ENCODE measurements around the gene MPRIP.
"Not testable (repeated sequence)": the region's sequence is repeated elsewhere in the genome, so short reads cannot be mapped to it uniquely, and the experiment has no call there.

The MPRIP gene

GRCh38 chr17:17004251-17004996 is 37.8 kb upstream of the MPRIP start:
- no peak overlapping the region for H3K27ac ChIP-seq (ENCODE audit: low read depth, low read length)
- H3K9ac ChIP-seq (ENCODE audit: low read length), result no peak overlapping the region
- no peak overlapping the region for H3K4me3 ChIP-seq (ENCODE audit: low read depth, low read length)
- no peaks in the 10 kb centered on the region for H3K36me3 ChIP-seq (ENCODE audit: control insufficient read depth, insufficient read depth, low read length)
- H3K4me1 ChIP-seq (ENCODE audit: control insufficient read depth, insufficient read depth, low read length), result 0 out of 2 replicates have a peak, but pooled peaks cover 3% of the 10 kb centered on the region
- H3K27me3 ChIP-seq (ENCODE audit: control insufficient read depth, insufficient read depth, low read length), result no peaks in the 10 kb centered on the region
- H3K9me3 ChIP-seq (ENCODE audit: control insufficient read depth, insufficient read depth, low read depth, low read length), result no peaks in the 10 kb centered on the region

GRCh38 chr17:17004997-17005614 is 37.2 kb upstream of the MPRIP start:
- H3K4me3 ChIP-seq (ENCODE audit: low read depth, low read length); H3K4me1 ChIP-seq (ENCODE audit: control insufficient read depth, insufficient read depth, low read length); H3K9ac ChIP-seq (ENCODE audit: low read length); H3K27me3 ChIP-seq (ENCODE audit: control insufficient read depth, insufficient read depth, low read length); H3K27ac ChIP-seq (ENCODE audit: low read depth, low read length); H3K36me3 ChIP-seq (ENCODE audit: control insufficient read depth, insufficient read depth, low read length); H3K9me3 ChIP-seq (ENCODE audit: control insufficient read depth, insufficient read depth, low read depth, low read length): not testable (repeated sequence)

- not testable (repeated sequence) for H3K4me3 ChIP-seq (ENCODE audit: low read depth, low read length); H3K9ac ChIP-seq (ENCODE audit: low read length); H3K27ac ChIP-seq (ENCODE audit: low read depth, low read length); H3K27me3 ChIP-seq (ENCODE audit: control insufficient read depth, insufficient read depth, low read length); H3K36me3 ChIP-seq (ENCODE audit: control insufficient read depth, insufficient read depth, low read length); H3K9me3 ChIP-seq (ENCODE audit: control insufficient read depth, insufficient read depth, low read depth, low read length); H3K4me1 ChIP-seq (ENCODE audit: control insufficient read depth, insufficient read depth, low read length)
These were observed 34.4 kb upstream of the MPRIP start for GRCh38 chr17:17007891-17008290.

GRCh38 chr17:17008621-17009397 is 33.4 kb upstream of the MPRIP start:
- not testable (repeated sequence) for H3K36me3 ChIP-seq (ENCODE audit: control insufficient read depth, insufficient read depth, low read length); H3K4me3 ChIP-seq (ENCODE audit: low read depth, low read length); H3K9ac ChIP-seq (ENCODE audit: low read length); H3K27ac ChIP-seq (ENCODE audit: low read depth, low read length); H3K4me1 ChIP-seq (ENCODE audit: control insufficient read depth, insufficient read depth, low read length); H3K9me3 ChIP-seq (ENCODE audit: control insufficient read depth, insufficient read depth, low read depth, low read length); H3K27me3 ChIP-seq (ENCODE audit: control insufficient read depth, insufficient read depth, low read length)

GRCh38 chr17:17009972-17010371 is 32.3 kb upstream of the MPRIP start:
- not testable (repeated sequence) for H3K36me3 ChIP-seq (ENCODE audit: control insufficient read depth, insufficient read depth, low read length); H3K9ac ChIP-seq (ENCODE audit: low read length); H3K4me3 ChIP-seq (ENCODE audit: low read depth, low read length); H3K27me3 ChIP-seq (ENCODE audit: control insufficient read depth, insufficient read depth, low read length); H3K9me3 ChIP-seq (ENCODE audit: control insufficient read depth, insufficient read depth, low read depth, low read length); H3K4me1 ChIP-seq (ENCODE audit: control insufficient read depth, insufficient read depth, low read length); H3K27ac ChIP-seq (ENCODE audit: low read depth, low read length)

- H3K4me1 ChIP-seq (ENCODE audit: control insufficient read depth, insufficient read depth, low read length); H3K27me3 ChIP-seq (ENCODE audit: control insufficient read depth, insufficient read depth, low read length); H3K9me3 ChIP-seq (ENCODE audit: control insufficient read depth, insufficient read depth, low read depth, low read length); H3K36me3 ChIP-seq (ENCODE audit: control insufficient read depth, insufficient read depth, low read length); H3K27ac ChIP-seq (ENCODE audit: low read depth, low read length); H3K4me3 ChIP-seq (ENCODE audit: low read depth, low read length); H3K9ac ChIP-seq (ENCODE audit: low read length): not testable (repeated sequence)
These were observed 31.7 kb upstream of the MPRIP start for GRCh38 chr17:17010545-17011034.

GRCh38 chr17:17011043-17011907 is 31.0 kb upstream of the MPRIP start:
- H3K27me3 ChIP-seq (ENCODE audit: control insufficient read depth, insufficient read depth, low read length); H3K4me1 ChIP-seq (ENCODE audit: control insufficient read depth, insufficient read depth, low read length); H3K9ac ChIP-seq (ENCODE audit: low read length); H3K36me3 ChIP-seq (ENCODE audit: control insufficient read depth, insufficient read depth, low read length); H3K4me3 ChIP-seq (ENCODE audit: low read depth, low read length); H3K27ac ChIP-seq (ENCODE audit: low read depth, low read length); H3K9me3 ChIP-seq (ENCODE audit: control insufficient read depth, insufficient read depth, low read depth, low read length): not testable (repeated sequence)

- H3K27me3 ChIP-seq (ENCODE audit: control insufficient read depth, insufficient read depth, low read length); H3K4me3 ChIP-seq (ENCODE audit: low read depth, low read length); H3K27ac ChIP-seq (ENCODE audit: low read depth, low read length); H3K9me3 ChIP-seq (ENCODE audit: control insufficient read depth, insufficient read depth, low read depth, low read length); H3K36me3 ChIP-seq (ENCODE audit: control insufficient read depth, insufficient read depth, low read length); H3K9ac ChIP-seq (ENCODE audit: low read length); H3K4me1 ChIP-seq (ENCODE audit: control insufficient read depth, insufficient read depth, low read length): not testable (repeated sequence)
These were observed 28.2 kb upstream of the MPRIP start for GRCh38 chr17:17013828-17014747.

GRCh38 chr17:17014748-17015124 is 27.5 kb upstream of the MPRIP start:
- H3K27me3 ChIP-seq (ENCODE audit: control insufficient read depth, insufficient read depth, low read length); H3K4me3 ChIP-seq (ENCODE audit: low read depth, low read length); H3K9ac ChIP-seq (ENCODE audit: low read length); H3K27ac ChIP-seq (ENCODE audit: low read depth, low read length); H3K36me3 ChIP-seq (ENCODE audit: control insufficient read depth, insufficient read depth, low read length); H3K4me1 ChIP-seq (ENCODE audit: control insufficient read depth, insufficient read depth, low read length); H3K9me3 ChIP-seq (ENCODE audit: control insufficient read depth, insufficient read depth, low read depth, low read length): not testable (repeated sequence)

- Histone ChIP-seq H3K4me1 (ENCODE audit: control insufficient read depth, insufficient read depth, low read length) (no peaks in the 10 kb centered on the region), H3K4me3 (ENCODE audit: low read depth, low read length) (no peak overlapping the region), H3K9me3 (ENCODE audit: control insufficient read depth, insufficient read depth, low read depth, low read length) (no peaks in the 10 kb centered on the region), H3K9ac (ENCODE audit: low read length) (no peak overlapping the region), H3K27me3 (ENCODE audit: control insufficient read depth, insufficient read depth, low read length) (no peaks in the 10 kb centered on the region), H3K27ac (ENCODE audit: low read depth, low read length) (no peak overlapping the region), H3K36me3 (ENCODE audit: control insufficient read depth, insufficient read depth, low read length) (no peaks in the 10 kb centered on the region)
These were observed 27.0 kb upstream of the MPRIP start for GRCh38 chr17:17015230-17015629.

Measured in HUES6 (cell line).